Sigmoid colon (tissue), 4 donors: Measurements from ENCODE around the gene RHO.

Source experiments
- EP300 ChIP-seq, 4 donors: sonication (generic); formaldehyde crosslinking; IDR thresholded peaks; one replicate each; pipeline ENCODE4 v1.6.1; 2017; ENCODE audit warnings: antibody characterized with exemption in 4 of 4
- POLR2A ChIP-seq, 2 donors: fragments of 450-650 bp; IDR thresholded peaks; one replicate each; pipeline ENCODE4 v1.6.1; 2016; ENCODE audit warnings: antibody characterized with exemption in 2 of 2, mild to moderate bottlenecking in 2 of 2, moderate library complexity in 2 of 2
- POLR2AphosphoS5 ChIP-seq, 4 donors: sonication (generic); formaldehyde crosslinking; IDR thresholded peaks; one replicate each; pipeline ENCODE4 v1.6.1; 2017; ENCODE audit warnings: antibody characterized with exemption in 4 of 4
- TF ChIP-seq, protein P1 (sequence below), 4 experiments: fragments of 450-650 bp in 3 of 4; fragments of 200-600 bp in 1 of 4; IDR thresholded peaks; one replicate each; pipeline ENCODE4 v1.5.1; 2016 to 2019; ENCODE audit warnings: antibody characterized with exemption in 4 of 4, mild to moderate bottlenecking in 3 of 4, moderate library complexity in 2 of 4

DNA sequence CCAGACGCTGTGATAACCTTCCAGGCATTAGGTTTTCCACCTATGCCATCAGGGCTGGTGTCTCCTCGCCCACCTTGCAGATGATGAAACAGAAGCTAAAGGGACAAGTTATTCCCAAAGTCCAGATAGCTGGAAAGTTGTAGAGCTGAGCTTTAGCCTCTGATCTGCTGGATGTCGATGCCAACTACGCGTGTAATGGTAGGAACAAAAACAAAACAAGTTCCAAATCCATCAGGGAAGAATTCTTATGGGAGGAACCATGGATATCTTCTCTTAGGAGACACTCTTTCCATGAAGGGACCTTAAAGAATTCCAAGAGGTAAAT lies 28.1 kb upstream of the RHO start:
- TF ChIP-seq, protein P1, sequence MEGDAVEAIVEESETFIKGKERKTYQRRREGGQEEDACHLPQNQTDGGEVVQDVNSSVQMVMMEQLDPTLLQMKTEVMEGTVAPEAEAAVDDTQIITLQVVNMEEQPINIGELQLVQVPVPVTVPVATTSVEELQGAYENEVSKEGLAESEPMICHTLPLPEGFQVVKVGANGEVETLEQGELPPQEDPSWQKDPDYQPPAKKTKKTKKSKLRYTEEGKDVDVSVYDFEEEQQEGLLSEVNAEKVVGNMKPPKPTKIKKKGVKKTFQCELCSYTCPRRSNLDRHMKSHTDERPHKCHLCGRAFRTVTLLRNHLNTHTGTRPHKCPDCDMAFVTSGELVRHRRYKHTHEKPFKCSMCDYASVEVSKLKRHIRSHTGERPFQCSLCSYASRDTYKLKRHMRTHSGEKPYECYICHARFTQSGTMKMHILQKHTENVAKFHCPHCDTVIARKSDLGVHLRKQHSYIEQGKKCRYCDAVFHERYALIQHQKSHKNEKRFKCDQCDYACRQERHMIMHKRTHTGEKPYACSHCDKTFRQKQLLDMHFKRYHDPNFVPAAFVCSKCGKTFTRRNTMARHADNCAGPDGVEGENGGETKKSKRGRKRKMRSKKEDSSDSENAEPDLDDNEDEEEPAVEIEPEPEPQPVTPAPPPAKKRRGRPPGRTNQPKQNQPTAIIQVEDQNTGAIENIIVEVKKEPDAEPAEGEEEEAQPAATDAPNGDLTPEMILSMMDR (IDR thresholded peaks at IDR 0.05) = no peak
- TF ChIP-seq POLR2A (IDR thresholded peaks at IDR 0.05) = no peak
- TF ChIP-seq POLR2AphosphoS5 (IDR thresholded peaks at IDR 0.05) = no peak
- no peak for TF ChIP-seq EP300 (IDR thresholded peaks at IDR 0.05)
